MCF 10A (cell line): Measurements from ENCODE around the gene MIPOL1. TPM values are rescaled to one million over a fixed set of nuclear protein-coding genes. Genes with fewer than 3 reads are reported as not detected.

Experiments
- BruUV-seq: library from RNA; stranded (reverse); fragments of 400-500 nt; replicated peaks from 2 replicates; lab custom pipeline; 2021; lab: Mats Ljungman, UMichigan
- CTCF ChIA-PET: fragments of 300-600 bp; sonication (Branson Sonifier 250); formaldehyde crosslinking; extraction: SDS; loops from one replicate; lab custom pipeline; 2021; ENCODE audit warnings: antibody characterized with exemption, inconsistent platforms; lab: Yijun Ruan, JAX
- POLR2A ChIA-PET: fragments of 300-600, 350-650 bp; sonication (Branson Sonifier 250); formaldehyde crosslinking; extraction: SDS; loops from one replicate; lab custom pipeline; 2020; ENCODE audit warnings: antibody characterized with exemption, inconsistent platforms; lab: Yijun Ruan, JAX
- DNase-seq: peaks from one replicate; pipeline ENCODE4 v3.0.0-alpha.2; 2018; ENCODE audit not compliant: unreplicated experiment
- H3K27ac Mint-ChIP-seq: one replicate; pipeline ENCODE4 v1.8.0; 2022; ENCODE audit warnings: mild to moderate bottlenecking, low read depth, mixed read lengths; ENCODE audit not compliant: unreplicated experiment
- H3K27me3 Mint-ChIP-seq: one replicate; pipeline ENCODE4 v1.8.0; 2022; ENCODE audit warnings: mixed read lengths; ENCODE audit not compliant: insufficient read depth, unreplicated experiment
- H3K36me3 Mint-ChIP-seq: one replicate; pipeline ENCODE4 v1.8.0; 2022; ENCODE audit warnings: mild to moderate bottlenecking, moderate library complexity, mixed read lengths; ENCODE audit not compliant: insufficient read depth, unreplicated experiment
- H3K4me1 Mint-ChIP-seq: one replicate; pipeline ENCODE4 v1.8.0; 2022; ENCODE audit warnings: mixed read lengths; ENCODE audit not compliant: insufficient read depth, unreplicated experiment
- H3K4me3 Mint-ChIP-seq: one replicate; pipeline ENCODE4 v1.8.0; 2022; ENCODE audit warnings: mild to moderate bottlenecking, moderate library complexity, mixed read lengths; ENCODE audit not compliant: unreplicated experiment
- H3K9me3 Mint-ChIP-seq: one replicate; pipeline ENCODE4 v1.8.0; 2022; ENCODE audit warnings: mixed read lengths; ENCODE audit not compliant: unreplicated experiment
- intact Hi-C: fragments of 100-400 bp; cut with micrococcal nuclease; formaldehyde crosslinking; loops from 2 replicates; pipeline ENCODE4 v1.14.1; 2022
- total RNA-seq: library from RNA; stranded (reverse); gene quantifications from 2 replicates; pipeline ENCODE4 v1.2.3, GENCODE V29; 2022
- TF ChIP-seq, protein P1 (sequence below): fragments of 200-600 bp; IDR thresholded peaks from one replicate; pipeline ENCODE4 v1.8.0; 2022; ENCODE audit warnings: antibody characterized with exemption, mild to moderate bottlenecking; ENCODE audit not compliant: unreplicated experiment

MIPOL1 gene
- total RNA-seq, 1 experiment from 2014 or later = 16.3 TPM

DNA sequence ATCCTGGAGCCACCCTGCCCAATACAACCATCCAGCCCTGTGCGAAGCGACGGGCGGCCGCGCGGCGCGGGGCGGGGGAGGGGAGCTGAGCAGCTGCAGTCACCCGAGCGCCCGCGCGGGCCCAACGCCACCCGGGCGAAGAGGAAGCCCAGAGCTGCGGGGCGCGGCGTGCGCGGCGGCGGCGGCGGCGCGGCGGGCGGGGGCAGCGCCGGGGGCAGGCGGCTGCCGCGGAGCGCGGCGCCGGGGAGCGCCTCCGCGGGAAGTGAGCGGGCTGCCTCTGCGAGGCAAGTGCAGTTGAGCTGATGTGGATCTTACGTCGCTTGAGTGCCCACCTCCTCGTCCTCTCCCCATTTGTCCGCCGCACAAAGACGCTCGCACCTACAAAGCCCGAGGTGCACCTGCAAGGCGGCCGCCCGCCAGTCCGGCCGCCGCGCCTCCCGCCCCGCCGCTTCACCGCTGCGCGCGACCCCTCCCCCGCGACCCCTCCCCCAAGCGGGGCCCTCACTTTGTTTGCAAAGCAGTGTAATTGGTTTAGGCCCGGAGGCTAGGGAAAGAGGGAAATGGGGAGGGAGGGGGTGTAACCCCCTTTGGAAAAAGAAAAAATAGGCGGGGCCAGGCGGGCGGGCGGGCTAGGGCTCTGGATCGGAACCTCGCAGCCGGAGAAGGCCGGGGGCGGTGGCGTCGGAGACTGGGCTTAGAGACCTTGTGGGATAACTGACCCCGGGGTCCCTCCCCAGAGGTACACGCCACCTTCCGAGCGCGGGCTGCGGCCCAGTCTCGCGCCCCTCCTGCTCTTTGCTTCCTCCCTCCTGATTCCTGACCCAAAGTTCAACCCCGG is 397.5 kb downstream of the MIPOL1 start, which contains the start of the genes FOXA1 and TTC6:
TSS of gene FOXA1 (minus strand) at position 279 of the 838 bp plus-strand sequence. CDS start at position 2, 277 bp downstream.
TSS of gene TTC6 (plus strand) at position 659 of the 838 bp plus-strand sequence. CDS start 26,436 bp downstream, outside the sequence.
- peak within 1 kb of the TSS; percentile 87 for H3K27ac Mint-ChIP-seq
- H3K4me3 Mint-ChIP-seq = peak within 1 kb of the TSS; percentile 84
- ChIA-PET CTCF (interaction anchor here (0.5 to 5.7 kb wide), 20 partner anchors 10 to 515 kb away, joined by 3 to 46 read pairs (median 4); no protein-coding TSS in a partner anchor), POLR2A (interaction anchor here (0.6 to 1.8 kb wide), 7 partner anchors 292 to 558 kb away, joined by 3 to 4 read pairs (median 3); partner anchors contain the start of gene MIPOL1)
- H3K36me3 Mint-ChIP-seq = peaks cover 6% of the 10 kb centered on the region
- TF ChIP-seq, protein P1, sequence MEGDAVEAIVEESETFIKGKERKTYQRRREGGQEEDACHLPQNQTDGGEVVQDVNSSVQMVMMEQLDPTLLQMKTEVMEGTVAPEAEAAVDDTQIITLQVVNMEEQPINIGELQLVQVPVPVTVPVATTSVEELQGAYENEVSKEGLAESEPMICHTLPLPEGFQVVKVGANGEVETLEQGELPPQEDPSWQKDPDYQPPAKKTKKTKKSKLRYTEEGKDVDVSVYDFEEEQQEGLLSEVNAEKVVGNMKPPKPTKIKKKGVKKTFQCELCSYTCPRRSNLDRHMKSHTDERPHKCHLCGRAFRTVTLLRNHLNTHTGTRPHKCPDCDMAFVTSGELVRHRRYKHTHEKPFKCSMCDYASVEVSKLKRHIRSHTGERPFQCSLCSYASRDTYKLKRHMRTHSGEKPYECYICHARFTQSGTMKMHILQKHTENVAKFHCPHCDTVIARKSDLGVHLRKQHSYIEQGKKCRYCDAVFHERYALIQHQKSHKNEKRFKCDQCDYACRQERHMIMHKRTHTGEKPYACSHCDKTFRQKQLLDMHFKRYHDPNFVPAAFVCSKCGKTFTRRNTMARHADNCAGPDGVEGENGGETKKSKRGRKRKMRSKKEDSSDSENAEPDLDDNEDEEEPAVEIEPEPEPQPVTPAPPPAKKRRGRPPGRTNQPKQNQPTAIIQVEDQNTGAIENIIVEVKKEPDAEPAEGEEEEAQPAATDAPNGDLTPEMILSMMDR = no peak
- peak; percentile 55 for DNase-seq
- no TSS peak for BruUV-seq
- H3K4me1 Mint-ChIP-seq = peaks cover 7% of the 10 kb centered on the region
- H3K9me3 Mint-ChIP-seq = no peaks in the 10 kb centered on the region
- intact Hi-C loops = loop anchor here (1.0 to 10.0 kb wide), 4 partner anchors 14 to 349 kb away; no protein-coding TSS in a partner anchor
- no peaks in the 10 kb centered on the region for H3K27me3 Mint-ChIP-seq

DNA sequence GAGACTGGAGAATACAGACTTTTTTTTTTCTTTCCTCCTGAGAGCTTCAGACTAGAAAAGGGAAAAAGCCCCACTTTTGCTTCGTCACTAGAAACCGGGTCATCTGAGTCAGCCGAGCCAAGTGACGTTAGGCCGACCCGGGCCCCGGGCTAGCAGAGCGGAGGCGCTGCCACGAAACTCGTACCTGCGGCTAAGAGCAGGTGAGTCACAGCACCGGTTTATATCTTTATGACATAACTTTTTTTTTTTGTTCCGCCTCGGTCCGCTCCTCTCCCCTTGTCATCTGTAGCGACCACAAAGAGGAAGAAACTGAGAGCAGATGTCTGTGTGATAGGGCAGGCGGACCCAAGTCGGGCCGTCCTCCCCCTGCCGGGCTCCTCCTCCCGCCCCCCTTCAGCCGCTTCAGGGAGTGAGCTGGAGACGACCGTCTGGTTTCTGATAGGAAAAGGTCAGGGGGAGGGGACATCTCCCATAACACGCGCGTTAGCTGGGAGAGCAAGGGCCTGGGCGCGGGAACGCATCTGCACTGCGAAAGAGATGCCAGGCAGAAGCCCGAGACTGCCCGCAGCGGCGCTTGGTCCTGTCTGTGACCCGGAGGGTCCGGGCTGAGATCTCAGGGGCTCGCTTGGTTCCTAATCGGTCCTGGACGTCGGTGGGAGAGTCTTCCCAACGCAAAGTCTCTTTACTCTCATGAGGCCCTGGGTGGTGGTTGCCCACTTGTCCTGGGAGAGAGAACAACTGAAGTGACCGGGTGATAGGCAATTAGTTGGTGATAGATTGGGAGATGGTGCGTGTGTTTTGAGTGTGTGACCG is 398.3 kb downstream of the MIPOL1 start:
- POLR2A ChIA-PET = interaction anchor here (0.6 to 1.8 kb wide), 4 partner anchors 291 to 557 kb away, joined by 3 to 4 read pairs (median 3); no protein-coding TSS in a partner anchor
- intact Hi-C loops = loop anchor here (2.0 to 10.0 kb wide), 3 partner anchors 15 to 279 kb away; no protein-coding TSS in a partner anchor
- CTCF ChIA-PET = interaction anchor here (0.7 to 5.7 kb wide), 6 partner anchors 9 to 350 kb away, joined by 3 to 46 read pairs (median 6); no protein-coding TSS in a partner anchor
- H3K4me3 Mint-ChIP-seq = peak overlapping the region; percentile 84
- TF ChIP-seq, protein P1 = no peak
- no peaks in the 10 kb centered on the region for H3K27me3 Mint-ChIP-seq
- H3K36me3 Mint-ChIP-seq = peaks cover 6% of the 10 kb centered on the region
- no peaks in the 10 kb centered on the region for H3K9me3 Mint-ChIP-seq
- H3K4me1 Mint-ChIP-seq = peaks cover 7% of the 10 kb centered on the region
- BruUV-seq = TSS peak; percentile 69
- peak; percentile 85 for DNase-seq
- peak overlapping the region; percentile 87 for H3K27ac Mint-ChIP-seq

DNA sequence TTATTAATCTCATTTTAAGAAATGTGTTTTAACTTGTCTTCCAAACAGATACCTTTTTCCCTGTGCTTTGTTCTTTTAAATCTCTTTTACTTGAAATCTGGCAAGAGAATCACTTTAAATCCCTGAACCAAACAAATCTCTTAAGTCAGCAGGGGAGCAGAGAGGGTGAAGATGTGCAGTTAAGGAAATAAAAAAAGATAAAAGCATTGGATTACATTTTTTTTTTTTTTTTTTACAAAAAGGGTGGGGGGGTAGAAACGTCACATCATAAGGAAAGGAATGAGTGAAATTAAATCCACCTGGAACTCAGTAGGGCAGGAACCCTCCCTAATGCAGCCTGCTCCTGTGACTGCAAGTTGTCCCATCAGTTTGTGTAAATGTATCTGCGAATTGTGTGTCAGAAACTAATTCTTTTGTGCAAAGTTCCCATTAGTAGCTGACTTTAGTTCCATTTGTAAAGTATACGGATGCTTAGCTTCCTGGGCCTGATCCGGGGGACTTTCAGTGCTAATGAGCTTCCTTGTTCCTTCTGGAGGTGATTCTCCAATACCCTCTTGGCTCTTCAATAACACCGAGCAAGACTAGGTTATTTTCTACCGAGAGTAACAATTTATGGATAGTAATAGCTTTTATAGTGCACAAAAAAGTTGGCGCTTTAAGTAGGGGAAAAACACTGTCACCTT is 399.2 kb downstream of the MIPOL1 start:
- Mint-ChIP-seq H3K27ac (no peak overlapping the region), H3K4me1 (peaks cover 7% of the 10 kb centered on the region), H3K4me3 (peak overlapping the region; percentile 84), H3K9me3 (no peaks in the 10 kb centered on the region), H3K36me3 (peaks cover 6% of the 10 kb centered on the region), H3K27me3 (no peaks in the 10 kb centered on the region)
- TF ChIP-seq, protein P1 = no peak
- CTCF ChIA-PET = interaction anchor here (0.6 to 5.7 kb wide), 5 partner anchors 29 to 364 kb away, joined by 3 to 46 read pairs (median 4); no protein-coding TSS in a partner anchor
- POLR2A ChIA-PET = interaction anchor here (0.6 to 1.5 kb wide), 3 partner anchors 27 to 853 kb away, joined by 3 to 4 read pairs (median 4); no protein-coding TSS in a partner anchor
- BruUV-seq = no TSS peak
- intact Hi-C loops = loop anchor here (10.0 kb wide), 1 partner anchor 108 kb away; no protein-coding TSS in a partner anchor
- DNase-seq = no peak
